ENCODE results near the gene BTBD9.

BTBD9 gene

GRCh38 chr6:38508286-38508685 is 131.4 kb downstream of the BTBD9 start:
- DNase-seq (ENCODE audit: low read depth in 2 of 2): no peak

DNA sequence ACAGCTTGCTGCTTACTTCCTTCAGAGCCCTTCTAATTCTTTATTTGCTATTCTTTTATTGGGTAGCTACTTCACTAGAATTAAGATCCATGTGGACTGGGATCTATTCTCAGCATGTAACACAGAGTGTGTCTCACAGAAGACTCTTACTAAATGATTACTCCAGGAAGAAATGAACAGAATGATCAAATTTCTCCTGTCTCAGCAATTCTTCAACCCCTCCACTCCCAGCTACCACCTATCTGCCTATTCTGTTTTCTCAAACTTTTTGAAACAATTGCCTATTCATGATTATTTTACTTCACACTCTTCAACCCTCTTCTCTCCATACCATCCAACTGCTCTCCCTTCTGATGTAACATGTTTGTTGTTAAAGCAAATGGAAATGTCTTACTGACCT is 132.6 kb downstream of the BTBD9 start:
- no peak for DNase-seq (ENCODE audit: low read depth in 2 of 2)

GRCh38 chr6:38505826-38506225 is 133.9 kb downstream of the BTBD9 start:
- DNase-seq (ENCODE audit: low read depth in 2 of 2): no peak

GRCh38 chr6:38504996-38505395 is 134.7 kb downstream of the BTBD9 start:
- no peak for DNase-seq (ENCODE audit: low read depth in 2 of 2)

GRCh38 chr6:38503960-38504682 is 135.6 kb downstream of the BTBD9 start:
- no peak for DNase-seq (ENCODE audit: low read depth in 2 of 2)

- DNase-seq (ENCODE audit: low read depth in 2 of 2): no peak
Measured at GRCh38 chr6:38503032-38503773, 136.5 kb downstream of the BTBD9 start.

GRCh38 chr6:38502423-38502822 is 137.3 kb downstream of the BTBD9 start:
- DNase-seq (ENCODE audit: low read depth in 2 of 2): no peak

DNA sequence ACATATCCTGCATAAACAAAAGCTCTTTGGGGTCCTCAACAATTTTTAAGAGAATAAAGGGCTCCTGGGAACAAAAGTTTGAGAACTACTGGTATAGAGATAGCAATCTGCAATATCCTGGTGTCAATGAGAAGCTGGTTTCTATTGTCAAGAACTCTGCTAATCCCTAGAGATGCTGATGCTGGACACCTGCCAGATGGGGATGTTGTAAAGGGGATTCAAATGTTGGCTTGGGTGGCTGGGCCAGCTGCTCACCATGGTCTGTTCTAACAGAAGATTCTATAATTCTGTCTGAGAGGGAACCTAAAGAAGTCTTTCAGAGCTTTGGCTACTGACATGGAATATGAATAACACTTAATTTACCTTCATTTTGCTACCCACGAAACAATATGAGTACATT is 137.8 kb downstream of the BTBD9 start:
- no peak for DNase-seq (ENCODE audit: low read depth in 2 of 2)

DNA sequence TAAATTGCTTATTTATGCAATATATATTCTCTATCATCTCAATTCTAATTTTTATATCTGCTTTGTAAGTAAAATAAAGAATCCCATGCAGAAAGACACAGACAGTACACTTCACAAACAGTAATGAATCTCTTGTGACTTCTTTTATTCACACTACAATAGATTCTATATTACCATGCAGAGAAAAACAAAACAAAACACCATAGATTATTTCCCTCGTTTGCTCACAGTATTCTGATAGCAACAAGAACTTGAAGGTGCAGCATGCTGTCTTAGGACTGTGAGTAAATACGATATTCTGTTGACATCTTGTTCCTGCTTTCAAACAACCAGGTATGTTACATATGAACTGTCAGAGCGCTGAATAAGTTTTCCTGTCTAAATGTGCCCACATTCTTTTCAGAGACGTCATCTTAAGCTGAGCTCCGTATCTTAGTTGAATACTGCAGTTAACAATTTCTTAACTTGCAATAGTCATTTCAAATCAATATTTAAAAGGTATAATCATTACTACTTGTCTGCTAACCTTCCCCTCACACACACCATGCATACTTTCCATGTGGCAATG is 140.1 kb downstream of the BTBD9 start:
- DNase-seq (ENCODE audit: low read depth in 2 of 2): no peak

DNA sequence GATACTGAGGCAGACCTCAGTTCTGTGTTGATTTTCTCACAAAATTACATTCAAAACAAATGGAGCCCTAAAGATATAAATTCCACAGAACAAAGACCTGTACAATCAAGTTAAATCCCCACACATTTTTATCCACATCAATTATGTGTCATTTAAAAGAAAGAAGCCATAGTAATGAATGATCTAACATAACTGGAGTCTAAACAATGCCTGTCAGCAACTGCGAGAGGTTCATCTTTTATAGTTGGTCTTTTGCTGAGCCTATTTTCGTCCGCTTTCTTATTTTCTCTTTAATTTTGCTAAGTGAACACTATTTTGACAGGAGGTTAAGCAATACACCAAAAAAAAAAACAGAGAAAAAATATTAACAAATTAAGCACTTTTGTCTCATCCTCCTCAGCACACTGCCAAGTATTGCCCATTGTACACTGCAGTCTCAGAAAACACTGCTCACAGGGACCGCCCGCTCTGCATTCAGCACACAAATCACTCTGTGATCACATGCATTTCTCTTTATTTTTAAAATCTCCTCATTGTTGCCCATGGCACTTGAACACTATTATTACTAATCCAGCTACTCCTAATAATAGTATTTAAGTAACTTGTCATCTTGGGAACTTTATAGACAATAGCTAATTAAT is 140.8 kb downstream of the BTBD9 start:
- DNase-seq (ENCODE audit: low read depth in 2 of 2): no peak

- no peak for DNase-seq (ENCODE audit: low read depth in 2 of 2)
Measured at GRCh38 chr6:38498085-38498484, 141.6 kb downstream of the BTBD9 start.

DNA sequence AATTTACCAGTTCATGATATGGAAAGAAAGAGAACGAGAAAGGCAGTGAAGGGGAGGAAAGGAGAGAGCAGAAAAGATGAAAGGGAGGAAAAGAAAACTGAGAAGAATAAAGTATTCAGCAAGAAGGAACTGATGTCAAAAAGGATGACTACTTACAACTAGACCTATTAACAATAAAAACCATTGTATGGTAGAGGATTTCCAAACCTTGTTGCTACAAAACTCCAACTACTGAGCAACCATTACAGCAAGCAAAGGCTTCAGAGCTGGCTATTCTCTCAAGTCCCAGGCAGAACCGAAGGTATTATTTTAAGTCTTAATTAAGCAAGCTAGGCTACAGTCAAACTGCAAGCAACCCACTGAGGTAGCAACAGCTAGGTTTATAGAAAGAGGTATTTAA is 142.2 kb downstream of the BTBD9 start:
- DNase-seq (ENCODE audit: low read depth in 2 of 2): no peak

- DNase-seq (ENCODE audit: low read depth in 2 of 2): no peak
Measured at GRCh38 chr6:38495922-38496635, 143.7 kb downstream of the BTBD9 start.

GRCh38 chr6:38495518-38495917 is 144.2 kb downstream of the BTBD9 start:
- no peak for DNase-seq (ENCODE audit: low read depth in 2 of 2)

- peak; percentile 51 to 67 for DNase-seq (ENCODE audit: low read depth in 2 of 2)
Measured at GRCh38 chr6:38493931-38494547, 145.7 kb downstream of the BTBD9 start.

- DNase-seq (ENCODE audit: low read depth in 2 of 2): no peak
Measured at GRCh38 chr6:38492031-38492430, 147.7 kb downstream of the BTBD9 start.

DNA sequence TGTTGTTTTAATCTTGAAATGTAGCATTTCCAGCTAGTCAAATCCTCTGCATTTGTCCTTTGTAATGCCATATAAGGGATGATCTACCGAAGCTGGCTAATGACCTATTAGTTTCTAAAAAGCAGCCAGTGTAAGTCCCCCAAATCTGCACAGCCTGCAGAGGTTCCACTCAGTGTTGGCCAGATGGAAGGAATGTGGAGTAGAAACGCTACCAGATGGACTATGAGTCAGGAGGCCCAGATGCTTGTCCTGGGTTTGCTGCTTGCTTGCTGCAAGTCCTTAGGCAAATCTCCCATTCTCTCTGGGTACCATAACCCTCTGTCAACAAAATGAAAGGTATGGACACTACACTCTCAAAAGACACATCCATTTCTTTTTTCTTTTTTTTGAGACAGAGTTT is 149.8 kb downstream of the BTBD9 start:
- DNase-seq (ENCODE audit: low read depth in 2 of 2): no peak

- no peak for DNase-seq (ENCODE audit: low read depth in 2 of 2)
Measured at GRCh38 chr6:38487423-38487822, 152.3 kb downstream of the BTBD9 start.

- DNase-seq (ENCODE audit: low read depth in 2 of 2): no peak
Measured at GRCh38 chr6:38485488-38485887, 154.2 kb downstream of the BTBD9 start.

- DNase-seq (ENCODE audit: low read depth in 2 of 2): no peak
Measured at GRCh38 chr6:38484656-38485055, 155.1 kb downstream of the BTBD9 start.

- DNase-seq (ENCODE audit: low read depth in 2 of 2): no peak
Measured at GRCh38 chr6:38483526-38483925, 156.2 kb downstream of the BTBD9 start.

- no peak for DNase-seq (ENCODE audit: low read depth in 2 of 2)
Measured at GRCh38 chr6:38482466-38482865, 157.3 kb downstream of the BTBD9 start.
